Stimulated activated CD4-positive, alpha-beta T cell treated with anti-CD3 and anti-CD28 coated beads, TNF-alpha, amount 100 ng/mL, for 24 hours (primary cell): ENCODE results near the gene POU3F2.

Experiments used
- DNase-seq, 3 experiments: peaks; one replicate each; pipeline ENCODE4 v3.0.0-alpha.2; 2020; ENCODE audit warnings: low read depth in 3 of 3

The POU3F2 gene

DNA sequence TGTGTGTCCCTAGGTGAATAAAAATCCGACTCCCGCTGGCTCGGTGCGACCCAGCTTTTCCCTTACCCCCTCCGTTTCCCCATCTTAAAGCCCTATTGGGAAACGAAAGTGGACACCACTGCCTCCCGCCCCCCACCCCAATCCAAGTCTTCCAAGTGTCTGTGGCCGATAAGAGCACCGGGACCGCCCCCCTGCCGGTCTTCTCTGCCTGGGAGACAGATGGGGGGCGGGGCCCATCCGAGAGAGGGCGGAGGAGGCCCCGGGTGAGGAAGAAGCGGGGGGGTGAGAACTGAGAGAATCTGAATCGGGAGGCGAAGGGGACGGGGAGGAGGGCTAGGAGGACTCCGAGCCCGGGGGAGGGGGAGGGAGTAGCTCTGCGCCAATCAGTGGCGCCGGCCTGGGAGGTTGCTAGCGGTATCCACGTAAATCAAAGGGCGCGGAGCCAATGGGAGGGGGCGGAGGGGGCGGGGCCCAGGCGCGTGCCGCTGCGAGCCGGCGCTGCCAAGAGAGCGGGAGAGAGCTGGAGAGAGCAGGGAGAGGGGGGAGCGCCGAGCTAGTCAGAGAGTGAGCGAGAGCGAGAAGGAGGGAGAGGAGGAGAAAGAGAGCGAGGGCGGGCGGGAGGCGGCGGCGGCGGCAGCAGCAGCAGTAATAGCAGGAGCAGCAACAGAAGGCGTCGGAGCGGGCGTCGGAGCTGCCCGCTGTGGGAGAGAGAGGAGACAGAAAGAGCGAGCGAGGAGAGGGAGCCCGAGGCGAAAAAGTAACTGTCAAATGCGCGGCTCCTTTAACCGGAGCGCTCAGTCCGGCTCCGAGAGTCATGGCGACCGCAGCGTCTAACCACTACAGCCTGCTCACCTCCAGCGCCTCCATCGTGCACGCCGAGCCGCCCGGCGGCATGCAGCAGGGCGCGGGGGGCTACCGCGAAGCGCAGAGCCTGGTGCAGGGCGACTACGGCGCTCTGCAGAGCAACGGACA is at the start of gene POU3F2:
POU3F2 (plus strand) TSS at position 515 of the 972 bp plus-strand sequence; CDS start at position 815, 300 bp downstream.
- DNase-seq = peak; percentile 45 to 67 (median 48)

DNA sequence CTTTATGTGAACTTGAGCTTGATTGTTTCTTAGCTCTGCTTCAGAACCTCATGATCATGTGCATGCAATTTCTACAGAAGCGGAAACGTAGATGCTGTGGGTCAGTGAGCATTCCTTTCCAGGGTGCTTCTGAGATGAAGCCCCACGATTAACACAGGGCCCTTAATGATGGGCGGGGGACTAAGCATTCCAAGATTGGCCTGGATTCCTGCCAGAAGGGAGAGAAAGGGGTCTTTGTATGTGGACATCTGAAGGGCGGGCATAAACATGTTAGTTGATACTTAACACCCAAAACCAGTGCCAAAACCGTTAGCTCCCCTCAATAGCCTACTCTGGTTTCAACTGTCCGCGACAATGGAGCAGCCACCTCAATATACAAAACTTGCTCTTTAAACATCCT is 46.9 kb upstream of the POU3F2 start:
- DNase-seq = no peak

DNA sequence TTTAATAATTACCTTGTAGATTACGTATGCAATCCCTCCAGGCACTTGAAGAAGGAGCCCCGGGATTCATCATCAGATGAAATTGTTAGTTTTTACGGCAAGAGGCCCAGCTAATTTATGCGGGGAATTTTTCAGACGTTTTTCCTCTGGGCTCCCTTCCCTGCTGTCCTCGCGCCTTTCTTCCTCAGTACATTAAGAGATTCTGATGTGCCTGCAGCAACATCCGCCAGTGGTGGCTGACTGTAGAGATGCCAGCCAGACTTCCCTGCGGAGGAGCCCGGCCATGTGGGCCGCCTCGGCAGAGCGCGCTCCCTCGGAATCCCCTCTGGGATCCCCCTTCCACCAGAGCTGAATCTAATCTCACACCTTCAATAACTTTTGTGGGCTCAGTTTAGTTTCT is 46.4 kb upstream of the POU3F2 start:
- DNase-seq = no peak

DNA sequence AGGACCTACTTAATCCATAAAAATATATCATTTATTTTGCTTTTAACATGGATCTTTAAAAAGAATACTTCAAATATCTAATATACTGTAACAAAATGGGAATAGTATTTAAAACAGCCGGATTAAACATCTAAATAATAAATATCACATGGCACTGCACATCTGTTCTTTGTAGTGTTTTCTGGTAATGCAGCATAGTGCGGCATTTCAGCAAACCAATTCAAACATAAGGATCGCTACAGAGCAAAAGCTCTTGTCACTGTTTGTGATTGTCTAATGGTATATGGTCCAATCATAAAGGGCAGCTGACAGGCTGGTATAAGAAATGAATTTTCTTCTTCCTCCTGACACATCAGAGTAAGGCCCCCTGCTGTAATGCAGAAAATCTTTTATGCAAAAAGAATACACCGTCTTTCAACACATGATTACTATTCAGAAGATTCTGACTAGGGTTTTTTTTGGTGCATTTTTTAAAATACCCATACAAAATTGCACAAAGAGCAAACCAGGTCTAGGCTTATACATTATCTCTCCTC is 40.0 kb upstream of the POU3F2 start:
- no peak for DNase-seq

DNA sequence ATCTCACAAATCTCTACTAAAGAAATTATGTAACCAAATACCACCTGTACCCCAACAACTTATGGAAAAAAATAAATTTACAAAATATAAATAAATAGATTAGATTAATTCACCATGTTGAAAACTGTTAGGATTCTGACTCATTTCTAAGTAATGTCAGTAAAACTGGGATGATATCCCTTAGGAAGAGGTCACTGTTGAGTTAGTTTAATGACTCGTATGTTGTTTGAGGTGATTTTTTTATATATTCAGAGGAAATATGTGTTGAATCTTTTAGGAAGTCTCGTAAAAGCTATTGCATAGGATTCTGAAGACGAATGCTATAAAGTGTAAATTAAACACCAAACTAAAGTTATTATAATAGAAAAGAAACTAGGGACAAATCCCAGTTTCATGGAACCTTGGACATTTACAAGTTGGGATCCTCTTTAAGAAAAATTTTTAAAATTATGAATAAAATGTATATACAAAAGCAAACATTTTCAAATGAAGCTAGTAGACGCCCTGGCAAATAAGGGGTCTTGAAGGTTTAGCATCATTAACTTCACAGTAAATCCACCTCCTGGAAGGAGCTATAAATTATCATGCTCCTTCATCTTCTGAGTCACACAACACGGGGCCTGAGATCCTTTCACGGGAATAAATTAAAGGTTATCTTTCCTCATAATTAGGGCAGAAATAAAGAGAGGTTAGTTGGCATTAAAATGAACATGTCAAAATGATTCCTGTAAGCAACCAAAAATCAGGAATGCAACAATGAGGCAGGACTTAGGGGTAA is 37.0 kb upstream of the POU3F2 start:
- no peak for DNase-seq

DNA sequence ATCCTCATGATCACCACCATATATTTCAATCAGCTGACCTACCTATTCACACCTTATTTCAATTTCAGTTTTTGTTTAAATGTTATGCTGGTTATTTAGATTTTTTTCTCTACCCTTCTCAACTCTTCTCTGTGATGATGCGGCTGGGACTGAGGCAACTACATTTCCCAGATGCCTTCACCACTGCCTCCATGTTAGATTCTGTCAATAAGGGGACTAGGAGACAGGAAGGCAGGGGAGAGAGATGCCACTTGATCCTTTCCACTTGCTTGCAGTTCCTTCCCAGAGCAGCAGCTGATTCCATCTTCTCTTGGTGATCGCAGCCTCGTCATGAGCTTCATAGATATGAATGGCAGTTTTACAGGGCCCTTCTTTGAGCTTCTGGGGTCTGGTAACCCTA is 33.5 kb upstream of the POU3F2 start:
- no peak for DNase-seq

DNA sequence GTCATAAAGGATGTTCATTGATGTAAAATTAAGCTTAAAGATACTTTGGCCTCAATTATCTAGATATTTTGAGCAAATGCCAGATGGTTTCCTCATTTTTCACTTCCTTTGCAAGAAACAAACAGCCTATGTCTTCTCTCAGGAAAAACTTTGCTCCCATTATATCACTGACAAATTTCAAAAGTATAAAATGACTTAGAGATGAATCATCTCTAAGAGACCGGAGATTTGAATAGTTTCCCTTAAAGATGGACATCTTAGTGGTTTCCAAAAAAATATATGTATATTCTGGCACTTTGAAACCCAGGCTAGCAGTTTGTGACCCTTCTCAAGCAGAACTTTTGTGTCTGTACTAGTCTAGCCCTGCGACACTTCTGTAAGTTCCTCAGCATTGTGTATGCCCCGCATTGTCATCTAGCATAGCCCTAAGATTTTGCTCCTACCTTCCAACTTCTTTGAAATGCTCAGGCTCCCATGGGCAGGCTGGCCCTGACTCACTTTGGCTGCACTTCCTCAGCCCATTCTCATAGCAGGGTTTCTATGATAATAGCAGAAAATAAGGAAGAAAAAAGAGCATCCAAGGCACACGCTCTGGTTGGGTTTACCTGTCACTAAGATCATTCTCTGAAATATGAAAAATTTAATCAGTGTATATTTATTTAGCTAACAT is 25.7 kb upstream of the POU3F2 start:
- DNase-seq = no peak

DNA sequence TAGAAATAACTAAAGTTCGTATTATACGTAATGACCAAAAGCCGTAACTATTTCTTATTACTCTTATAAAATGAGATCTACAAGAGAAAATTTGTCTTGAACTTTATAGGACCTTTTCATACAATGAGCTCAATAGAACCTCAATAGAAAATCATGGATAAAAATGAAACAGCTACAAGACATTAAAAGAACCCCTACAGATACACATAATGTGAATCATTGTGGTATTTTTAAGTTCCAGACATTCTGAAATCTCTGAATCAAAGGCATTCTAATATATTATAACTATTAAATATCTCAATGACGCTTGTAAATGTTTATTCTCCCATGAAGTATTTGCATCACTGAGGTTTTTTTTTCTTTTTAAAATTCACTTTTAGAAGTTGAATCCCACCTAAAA is 22.2 kb upstream of the POU3F2 start:
- DNase-seq = no peak

DNA sequence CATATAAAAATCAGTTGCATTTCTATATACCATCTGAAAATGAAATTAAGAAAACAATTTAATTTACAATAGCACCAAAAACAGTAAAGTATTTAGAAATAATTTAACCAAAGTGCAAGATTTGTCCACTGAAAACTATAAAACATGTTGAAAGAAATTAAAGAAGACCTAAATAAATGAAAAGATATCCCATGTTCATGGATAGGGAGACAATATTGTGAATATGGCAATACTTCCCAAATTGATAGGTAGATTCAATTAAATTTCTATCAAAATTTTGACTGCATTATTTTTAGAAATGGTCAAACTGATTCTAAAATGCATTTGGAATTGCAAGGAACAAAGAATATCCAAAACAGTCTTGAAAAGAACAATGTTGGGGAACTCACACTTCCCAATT is 17.6 kb upstream of the POU3F2 start:
- no peak for DNase-seq

DNA sequence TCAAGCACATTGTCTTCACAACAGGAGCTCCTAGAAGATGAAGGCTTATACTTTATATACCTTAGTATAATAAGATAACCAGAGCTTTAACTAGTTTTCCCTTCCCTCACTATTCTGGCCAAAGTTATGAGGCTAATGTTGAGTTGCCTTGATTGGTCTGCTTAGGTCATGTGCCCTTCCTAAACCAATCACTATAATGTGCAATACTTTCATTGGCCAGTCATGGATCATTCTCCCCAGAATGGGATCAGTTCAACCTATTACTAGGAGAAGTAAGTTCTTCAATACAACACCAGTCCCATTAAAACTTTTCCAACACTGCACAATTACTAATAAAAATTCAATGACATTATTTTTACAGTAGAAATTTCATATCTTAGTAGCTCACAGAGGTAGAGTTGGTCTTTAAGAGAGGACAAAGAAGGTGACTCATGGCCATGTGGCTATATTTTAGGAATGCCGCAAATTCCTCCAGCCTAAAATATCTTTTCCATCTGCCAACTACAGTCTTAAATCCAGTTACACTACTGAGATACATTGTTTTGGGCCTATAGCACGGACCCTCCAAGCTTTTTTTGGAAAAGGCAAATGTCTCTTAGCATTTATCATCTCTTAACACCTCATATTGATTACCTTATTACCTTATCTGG is 12.5 kb upstream of the POU3F2 start:
- DNase-seq = no peak

DNA sequence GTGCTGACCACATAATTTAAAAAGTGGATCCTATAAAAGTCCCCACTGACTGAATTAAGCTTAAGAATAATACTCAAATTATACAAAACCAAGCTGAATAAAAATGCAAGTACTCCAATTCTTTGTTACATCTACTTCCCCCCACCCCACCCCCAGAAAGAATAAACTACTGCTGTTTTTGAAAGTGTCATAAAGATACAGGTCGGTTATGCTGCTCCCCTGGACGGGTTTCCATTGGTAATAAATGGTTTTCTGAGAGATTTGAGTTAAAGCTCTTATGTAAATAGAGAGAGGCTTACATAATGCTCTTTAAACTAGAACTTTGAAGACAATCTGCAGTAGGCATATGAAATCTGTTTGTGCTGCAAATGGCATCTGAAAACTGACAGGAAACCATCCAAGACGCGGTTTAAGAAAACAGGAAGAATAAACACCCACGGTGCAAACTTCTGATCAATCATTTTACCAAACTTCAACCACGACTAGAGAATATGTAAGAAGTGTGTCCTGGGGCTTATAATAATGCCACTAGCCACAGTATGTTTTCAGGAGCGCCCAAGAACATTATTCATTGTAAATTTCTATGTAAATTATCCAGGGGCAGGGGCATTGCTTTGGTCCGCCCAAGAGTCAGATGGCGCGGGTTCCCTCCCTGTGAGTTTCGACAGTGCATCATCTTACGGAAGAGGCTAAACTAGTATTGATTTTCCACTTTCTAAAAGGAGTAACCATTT is 10.8 kb upstream of the POU3F2 start:
- DNase-seq = no peak

DNA sequence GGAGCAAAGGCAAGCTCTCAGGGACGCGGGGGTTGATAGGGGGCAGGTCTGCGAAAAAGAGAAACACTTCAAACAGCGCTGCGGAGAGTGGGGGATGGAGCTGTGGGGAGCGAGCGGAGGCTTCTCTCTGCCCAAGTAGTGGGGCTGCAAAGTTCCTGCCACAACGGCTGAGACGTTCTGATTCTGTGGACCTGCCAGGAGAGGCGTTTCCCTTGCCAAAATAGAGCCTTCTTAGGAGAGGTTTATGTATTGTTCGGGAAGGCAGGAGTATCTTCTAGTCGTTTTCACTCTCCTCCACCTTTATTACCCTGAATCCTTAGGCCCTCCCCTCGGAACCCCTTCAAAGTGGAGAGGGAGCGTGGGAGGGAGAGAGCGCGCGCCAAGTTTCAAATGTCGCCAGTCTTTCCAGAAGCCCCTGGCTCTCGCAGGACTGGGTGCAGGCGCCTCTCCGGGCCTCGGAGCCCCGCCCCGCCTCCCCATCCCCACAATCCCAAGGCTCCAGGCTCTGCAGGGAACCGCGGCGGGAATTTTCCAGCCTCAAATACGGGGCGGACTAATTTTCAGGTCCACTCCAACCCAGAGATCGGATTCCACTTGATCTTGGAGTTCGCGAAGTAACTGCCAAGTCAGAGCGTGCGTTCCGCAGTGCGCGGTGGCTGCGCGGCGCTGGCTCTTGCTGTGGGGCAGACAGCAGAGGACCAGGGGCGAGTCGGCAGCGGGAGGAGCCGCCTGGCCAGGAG is 10.0 kb upstream of the POU3F2 start:
- no peak for DNase-seq

DNA sequence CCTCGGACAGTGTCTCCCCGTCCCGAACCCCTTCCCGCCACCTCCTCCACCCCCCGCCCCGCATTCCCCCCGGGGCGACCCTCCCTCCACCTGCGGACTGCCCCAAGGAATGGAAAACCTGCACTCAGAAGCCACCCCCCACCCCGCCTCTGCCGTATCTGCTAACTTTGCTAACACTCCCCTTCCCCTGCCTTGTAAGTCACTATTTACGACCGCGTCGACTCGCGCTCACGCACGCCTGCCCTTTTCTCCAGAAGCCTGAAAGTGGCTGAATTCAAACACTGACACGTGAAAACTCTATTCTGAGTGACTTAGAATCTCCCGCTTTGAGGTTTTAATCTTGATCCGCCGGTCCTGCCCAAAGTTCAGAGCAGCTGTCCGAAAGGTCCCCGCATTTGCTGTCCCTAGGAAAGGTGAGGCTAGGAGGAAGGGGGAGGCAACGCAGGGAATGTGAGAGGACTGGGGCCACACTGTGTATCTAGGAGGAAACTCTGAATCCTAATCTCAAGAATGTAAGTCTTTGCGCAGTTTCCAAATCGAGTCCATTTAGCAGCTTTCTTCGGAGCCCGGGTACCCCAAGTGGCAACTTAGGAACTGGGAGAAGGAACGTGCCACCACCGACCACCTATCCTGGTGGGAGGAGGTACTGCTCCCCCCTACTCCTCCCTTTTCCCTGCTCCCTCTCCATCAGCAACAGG is 9.3 kb upstream of the POU3F2 start:
- DNase-seq = no peak

DNA sequence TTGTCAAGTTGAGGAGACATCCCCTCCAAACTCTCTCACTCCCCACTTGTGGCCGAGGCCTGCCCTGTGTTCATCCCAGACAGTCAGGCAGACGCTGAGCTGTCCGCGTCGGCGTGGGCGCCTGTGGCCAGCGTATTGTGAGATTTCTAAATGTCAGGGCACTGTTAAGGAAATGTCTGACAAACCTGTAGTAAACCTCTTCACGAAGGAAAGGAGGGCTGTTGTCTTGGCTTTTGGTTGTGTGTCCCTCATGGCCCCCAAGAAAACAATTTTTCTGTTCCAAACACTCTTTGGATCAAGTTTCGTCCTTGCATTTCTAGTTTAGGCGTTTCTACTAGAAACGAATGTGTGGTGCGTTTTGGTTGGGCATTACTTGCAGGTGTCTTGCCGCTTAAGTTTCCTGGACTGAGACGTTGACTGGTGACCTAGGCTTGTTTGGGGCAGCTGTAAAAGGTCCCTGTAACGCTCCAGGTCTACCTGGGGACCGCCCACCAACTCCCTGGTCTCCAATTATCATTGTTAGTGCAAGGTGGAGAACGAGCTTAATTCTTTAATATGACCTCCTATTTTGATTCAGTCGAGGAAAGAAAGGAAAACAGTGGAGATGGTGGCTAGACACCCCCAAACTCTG is 8.7 kb upstream of the POU3F2 start:
- DNase-seq = no peak

DNA sequence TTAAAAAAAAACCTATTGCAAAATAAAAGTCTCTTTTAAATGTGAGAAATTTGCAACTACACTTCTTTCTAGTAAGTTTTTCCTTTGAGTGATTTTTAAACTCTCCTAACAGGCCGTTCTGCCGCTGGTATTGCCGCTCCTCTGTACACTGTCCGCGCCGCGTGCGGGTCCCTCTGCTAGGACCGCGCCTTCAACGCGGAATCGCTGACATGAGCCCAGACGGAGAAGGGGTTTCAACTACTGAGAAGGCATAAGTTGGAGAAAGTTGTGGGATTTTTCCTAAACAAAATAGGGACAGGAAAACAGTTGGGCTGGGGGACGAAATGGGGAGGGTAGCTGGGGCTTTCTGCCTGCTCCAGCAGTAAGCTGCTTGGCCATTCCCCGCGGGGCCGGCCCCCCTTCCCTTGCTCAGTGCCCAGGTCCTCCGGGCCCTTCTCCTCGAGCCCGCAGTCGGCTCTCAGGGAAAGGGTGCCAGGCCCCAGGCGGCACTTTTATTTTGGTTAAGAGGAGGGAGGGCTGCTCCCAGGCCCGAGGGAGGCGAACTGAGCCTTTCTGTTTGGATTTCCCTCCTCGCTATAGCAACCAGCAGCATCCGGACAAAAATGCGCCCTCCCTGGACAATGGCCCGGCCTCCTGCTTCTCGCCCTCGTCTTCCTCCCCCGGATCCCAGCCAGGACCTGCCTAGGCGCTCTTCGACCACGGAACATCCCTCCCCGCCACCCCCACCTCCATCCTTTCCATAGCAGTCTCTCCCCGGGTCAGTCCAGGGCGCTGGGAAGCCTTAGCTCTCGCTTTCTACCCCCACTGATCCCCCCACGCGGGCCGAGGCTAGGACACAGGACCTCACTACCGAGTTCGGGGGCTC is 6.8 kb upstream of the POU3F2 start:
- DNase-seq = no peak

DNA sequence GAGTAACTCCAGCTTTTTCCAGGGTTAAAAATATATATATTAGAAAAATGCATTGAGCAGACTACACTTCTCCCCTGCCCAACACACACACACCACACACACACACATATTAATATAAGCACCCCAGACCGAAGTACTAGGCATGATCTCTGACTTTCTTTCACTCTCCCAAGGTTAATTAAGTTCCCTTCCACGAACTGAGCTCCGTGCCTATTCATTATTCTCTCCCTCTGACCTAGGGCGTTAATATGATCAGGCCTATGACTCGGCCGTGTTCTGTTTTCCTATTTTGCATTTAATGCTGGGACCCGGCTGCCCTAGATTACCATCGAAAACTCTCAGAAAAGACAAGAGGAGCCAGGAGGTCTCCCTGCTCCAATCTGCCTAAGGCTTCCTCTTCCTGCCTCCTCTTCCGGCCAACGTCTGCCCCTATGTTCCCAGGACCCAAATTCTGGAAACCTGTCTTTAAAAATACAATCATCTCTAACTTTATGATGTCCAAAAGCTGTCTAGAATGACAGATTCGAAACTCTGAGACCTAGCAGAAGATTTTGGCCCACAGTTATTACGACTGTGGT is 6.1 kb upstream of the POU3F2 start:
- DNase-seq = no peak

DNA sequence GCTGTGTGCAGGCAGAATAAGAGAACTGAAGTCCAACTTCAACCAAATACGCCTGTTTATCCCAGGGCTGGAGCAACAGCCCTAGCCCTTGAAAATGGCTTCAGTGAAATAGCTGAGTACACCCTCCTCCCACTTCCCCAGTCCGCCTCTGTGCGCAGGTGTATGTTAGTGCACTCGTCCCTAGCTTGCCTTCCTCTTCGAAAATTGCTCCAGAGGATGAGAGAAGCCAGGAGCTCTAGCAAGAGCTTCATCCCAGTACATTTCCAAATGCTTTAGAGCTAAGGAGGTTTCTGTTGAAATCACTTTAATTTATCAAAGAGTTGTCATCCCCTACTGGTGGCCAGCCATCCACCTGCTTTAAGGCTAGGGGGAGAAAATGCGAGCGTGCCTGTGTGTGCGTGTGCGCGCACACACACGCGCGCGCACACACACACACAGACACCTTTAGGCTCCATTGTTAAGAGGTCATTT is 5.4 kb upstream of the POU3F2 start:
- no peak for DNase-seq

DNA sequence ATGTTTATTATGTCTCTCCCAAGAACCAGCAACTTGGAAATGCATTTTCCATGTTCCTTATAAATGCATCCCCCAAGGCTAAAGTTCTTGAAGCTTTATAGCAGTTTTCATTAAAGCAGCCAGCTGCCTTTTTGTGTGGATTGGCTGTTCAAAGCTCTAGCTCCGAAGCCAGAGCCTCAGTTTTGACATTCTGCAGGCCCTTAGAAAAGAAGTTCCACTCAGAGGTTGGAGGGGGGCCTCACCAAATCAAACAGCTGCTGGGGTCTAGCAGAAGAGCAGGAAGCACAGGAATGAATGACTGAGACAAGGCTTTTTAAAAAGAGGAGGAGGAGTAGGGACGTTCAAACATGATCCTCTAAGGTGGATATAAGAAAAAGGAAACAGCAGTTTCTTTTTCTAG is 4.2 kb upstream of the POU3F2 start:
- no peak for DNase-seq
